ENCODE data around the gene CLRN1. TPM values are rescaled to one million over a fixed set of nuclear protein-coding genes. Genes with fewer than 3 reads are reported as not detected.

The CLRN1 gene
- total and polyA plus RNA-seq, 4 donors = not detected

DNA sequence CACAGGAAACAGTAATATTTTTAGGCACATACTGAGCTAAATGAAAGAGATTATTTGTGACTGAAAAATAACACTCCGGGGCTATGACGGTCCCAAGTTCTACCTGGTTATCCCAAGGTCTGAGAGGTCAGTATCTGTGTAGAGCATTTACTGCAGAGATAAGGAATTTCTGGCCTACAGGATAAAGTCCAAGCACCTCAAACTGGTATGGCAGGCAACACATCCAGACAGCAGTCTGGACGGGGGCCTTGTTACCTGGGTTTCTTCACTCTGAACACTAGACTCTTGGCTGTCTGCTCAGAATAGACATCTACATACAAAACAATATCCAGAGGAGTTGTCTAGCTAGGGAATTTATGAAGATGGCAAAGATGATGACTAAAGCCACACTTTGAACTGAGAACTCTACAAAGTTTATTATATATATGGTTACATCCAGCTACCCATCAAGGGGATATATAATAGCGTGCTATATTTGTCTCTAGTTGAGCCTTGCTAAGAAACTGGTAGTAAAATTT lies 42.0 kb upstream of the CLRN1 start:
- no peaks in the 10 kb centered on the region for H3K4me1 ChIP-seq (ENCODE audit: control insufficient read depth in 4 of 4, insufficient read depth in 4 of 4, low read length in 3 of 4)
- H3K27me3 ChIP-seq (ENCODE audit: control insufficient read depth in 4 of 4, insufficient read depth in 4 of 4, low read length in 3 of 4) = peaks cover 0 to 2% (median 0%) of the 10 kb centered on the region in 4 donors
- no peak overlapping the region for H3K9ac ChIP-seq (ENCODE audit: low read depth in 1 of 2, low read length in 2 of 2)
- no peak for DNase-seq (ENCODE audit: low spot score)
- WGBS = 56% methylated on average over 4 of the region's 4 CpGs
- TF ChIP-seq, protein P1, sequence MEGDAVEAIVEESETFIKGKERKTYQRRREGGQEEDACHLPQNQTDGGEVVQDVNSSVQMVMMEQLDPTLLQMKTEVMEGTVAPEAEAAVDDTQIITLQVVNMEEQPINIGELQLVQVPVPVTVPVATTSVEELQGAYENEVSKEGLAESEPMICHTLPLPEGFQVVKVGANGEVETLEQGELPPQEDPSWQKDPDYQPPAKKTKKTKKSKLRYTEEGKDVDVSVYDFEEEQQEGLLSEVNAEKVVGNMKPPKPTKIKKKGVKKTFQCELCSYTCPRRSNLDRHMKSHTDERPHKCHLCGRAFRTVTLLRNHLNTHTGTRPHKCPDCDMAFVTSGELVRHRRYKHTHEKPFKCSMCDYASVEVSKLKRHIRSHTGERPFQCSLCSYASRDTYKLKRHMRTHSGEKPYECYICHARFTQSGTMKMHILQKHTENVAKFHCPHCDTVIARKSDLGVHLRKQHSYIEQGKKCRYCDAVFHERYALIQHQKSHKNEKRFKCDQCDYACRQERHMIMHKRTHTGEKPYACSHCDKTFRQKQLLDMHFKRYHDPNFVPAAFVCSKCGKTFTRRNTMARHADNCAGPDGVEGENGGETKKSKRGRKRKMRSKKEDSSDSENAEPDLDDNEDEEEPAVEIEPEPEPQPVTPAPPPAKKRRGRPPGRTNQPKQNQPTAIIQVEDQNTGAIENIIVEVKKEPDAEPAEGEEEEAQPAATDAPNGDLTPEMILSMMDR (IDR thresholded peaks at IDR 0.05; ENCODE audit: low read depth, low read length, missing input control) = no peak
- no peak for TF ChIP-seq YY1 (IDR thresholded peaks at IDR 0.05)
- TF ChIP-seq HNF4G (IDR thresholded peaks at IDR 0.05) = no peak
- TF ChIP-seq, protein P2, sequence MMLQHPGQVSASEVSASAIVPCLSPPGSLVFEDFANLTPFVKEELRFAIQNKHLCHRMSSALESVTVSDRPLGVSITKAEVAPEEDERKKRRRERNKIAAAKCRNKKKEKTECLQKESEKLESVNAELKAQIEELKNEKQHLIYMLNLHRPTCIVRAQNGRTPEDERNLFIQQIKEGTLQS (IDR thresholded peaks at IDR 0.05) = no peak
- TF ChIP-seq FOXA1 (IDR thresholded peaks at IDR 0.05) = no peak
- TF ChIP-seq, protein P3, sequence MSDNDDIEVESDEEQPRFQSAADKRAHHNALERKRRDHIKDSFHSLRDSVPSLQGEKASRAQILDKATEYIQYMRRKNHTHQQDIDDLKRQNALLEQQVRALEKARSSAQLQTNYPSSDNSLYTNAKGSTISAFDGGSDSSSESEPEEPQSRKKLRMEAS (IDR thresholded peaks at IDR 0.05) = no peak
- TF ChIP-seq EGR1 (IDR thresholded peaks at IDR 0.05; ENCODE audit: low read depth in 2 of 2) = no peak
- TF ChIP-seq SP1 (IDR thresholded peaks at IDR 0.05) = no peak
- no peak overlapping the region for H3K27ac ChIP-seq (ENCODE audit: low read depth in 1 of 2, low read length in 2 of 2)
- H3K9me3 ChIP-seq (ENCODE audit: control insufficient read depth in 4 of 4, low read length in 3 of 4) = no peaks in the 10 kb centered on the region
- no peak overlapping the region for H3K4me3 ChIP-seq (ENCODE audit: low read depth in 1 of 3, low read length in 3 of 3)
- H3K36me3 ChIP-seq (ENCODE audit: control insufficient read depth in 4 of 4, insufficient read depth in 3 of 4, low read depth in 1 of 4, low read length in 3 of 4) = no peaks in the 10 kb centered on the region

DNA sequence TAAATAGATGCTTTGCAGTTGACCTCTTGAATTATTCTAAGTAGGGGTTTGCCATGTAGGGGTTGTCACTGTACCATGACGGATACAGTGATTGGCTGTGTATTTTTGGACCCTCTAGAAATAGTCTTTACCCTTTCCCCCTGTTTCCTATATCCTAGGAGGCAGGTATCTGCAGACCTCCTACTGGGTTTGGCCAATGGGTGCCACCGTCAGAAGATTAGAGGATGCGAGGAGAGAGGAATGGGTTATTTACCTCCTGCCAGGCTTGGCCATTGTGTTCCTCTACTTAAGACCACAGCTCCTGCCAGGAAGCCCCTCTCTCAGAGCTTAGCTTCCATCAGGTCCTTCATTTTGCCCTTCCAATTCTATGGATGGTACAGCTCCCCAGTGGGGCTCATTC lies 40.2 kb upstream of the CLRN1 start:
- Histone ChIP-seq H3K9ac (ENCODE audit: low read depth in 1 of 2, low read length in 2 of 2) (no peak overlapping the region), H3K9me3 (ENCODE audit: control insufficient read depth in 4 of 4, low read length in 3 of 4) (no peaks in the 10 kb centered on the region), H3K4me3 (ENCODE audit: low read depth in 1 of 3, low read length in 3 of 3) (no peak overlapping the region), H3K27me3 (ENCODE audit: control insufficient read depth in 4 of 4, insufficient read depth in 4 of 4, low read length in 3 of 4) (peaks cover 0 to 4% (median 0%) of the 10 kb centered on the region in 4 donors), H3K4me1 (ENCODE audit: control insufficient read depth in 4 of 4, insufficient read depth in 4 of 4, low read length in 3 of 4) (no peaks in the 10 kb centered on the region), H3K27ac (ENCODE audit: low read depth in 1 of 2, low read length in 2 of 2) (no peak overlapping the region), H3K36me3 (ENCODE audit: control insufficient read depth in 4 of 4, insufficient read depth in 3 of 4, low read depth in 1 of 4, low read length in 3 of 4) (no peaks in the 10 kb centered on the region)
- TF ChIP-seq EGR1 (IDR thresholded peaks at IDR 0.05; ENCODE audit: low read depth in 2 of 2) (no peak), GABPA (IDR thresholded peaks at IDR 0.05 in 1 of 2, conservative IDR thresholded peaks at IDR 0.05 in 1 of 2) (no peak)
- TF ChIP-seq, protein P4, sequence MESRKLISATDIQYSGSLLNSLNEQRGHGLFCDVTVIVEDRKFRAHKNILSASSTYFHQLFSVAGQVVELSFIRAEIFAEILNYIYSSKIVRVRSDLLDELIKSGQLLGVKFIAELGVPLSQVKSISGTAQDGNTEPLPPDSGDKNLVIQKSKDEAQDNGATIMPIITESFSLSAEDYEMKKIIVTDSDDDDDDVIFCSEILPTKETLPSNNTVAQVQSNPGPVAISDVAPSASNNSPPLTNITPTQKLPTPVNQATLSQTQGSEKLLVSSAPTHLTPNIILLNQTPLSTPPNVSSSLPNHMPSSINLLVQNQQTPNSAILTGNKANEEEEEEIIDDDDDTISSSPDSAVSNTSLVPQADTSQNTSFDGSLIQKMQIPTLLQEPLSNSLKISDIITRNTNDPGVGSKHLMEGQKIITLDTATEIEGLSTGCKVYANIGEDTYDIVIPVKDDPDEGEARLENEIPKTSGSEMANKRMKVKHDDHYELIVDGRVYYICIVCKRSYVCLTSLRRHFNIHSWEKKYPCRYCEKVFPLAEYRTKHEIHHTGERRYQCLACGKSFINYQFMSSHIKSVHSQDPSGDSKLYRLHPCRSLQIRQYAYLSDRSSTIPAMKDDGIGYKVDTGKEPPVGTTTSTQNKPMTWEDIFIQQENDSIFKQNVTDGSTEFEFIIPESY (IDR thresholded peaks at IDR 0.05) = no peak
- DNase-seq (ENCODE audit: low spot score) = no peak
- WGBS = 86% methylated on average over 3 of the region's 3 CpGs

DNA sequence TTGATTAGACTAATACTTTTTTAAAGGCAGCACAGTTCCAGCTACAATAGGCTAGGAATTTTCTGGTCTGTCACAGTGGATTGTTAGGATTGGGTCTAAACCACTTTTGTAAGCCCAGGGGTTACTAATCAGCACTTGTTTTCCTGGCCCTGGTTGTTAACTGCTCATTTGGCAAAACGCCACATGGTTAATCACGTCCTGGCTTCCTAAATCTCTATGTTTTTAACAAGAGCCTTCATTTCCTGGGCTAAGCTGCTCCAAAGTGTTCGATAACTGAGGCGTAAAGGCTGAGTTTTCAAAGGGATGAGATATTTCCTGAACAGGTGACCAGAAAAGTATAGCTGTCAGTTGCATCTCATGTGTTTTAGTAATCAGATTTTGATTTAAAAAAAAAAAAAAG lies 38.9 kb upstream of the CLRN1 start:
- peaks cover 0 to 4% (median 0%) of the 10 kb centered on the region in 4 donors for H3K27me3 ChIP-seq (ENCODE audit: control insufficient read depth in 4 of 4, insufficient read depth in 4 of 4, low read length in 3 of 4)
- TF ChIP-seq TAF1 (conservative IDR thresholded peaks at IDR 0.05) (no peak), EGR1 (IDR thresholded peaks at IDR 0.05; ENCODE audit: low read depth in 2 of 2) (no peak), YY1 (IDR thresholded peaks at IDR 0.05) (no peak), HNF4G (IDR thresholded peaks at IDR 0.05) (no peak), NR2F2 (IDR thresholded peaks at IDR 0.05) (no peak), HNF4A (conservative IDR thresholded peaks at IDR 0.05) (no peak), RAD21 (IDR thresholded peaks at IDR 0.05) (no peak), FOXA1 (IDR thresholded peaks at IDR 0.05) (no peak), FOXA2 (IDR thresholded peaks at IDR 0.05) (no peak)
- TF ChIP-seq, protein P2 (IDR thresholded peaks at IDR 0.05) = no peak
- TF ChIP-seq, protein P1 (IDR thresholded peaks at IDR 0.05; ENCODE audit: low read depth, low read length, missing input control) = no peak
- TF ChIP-seq, protein P5, sequence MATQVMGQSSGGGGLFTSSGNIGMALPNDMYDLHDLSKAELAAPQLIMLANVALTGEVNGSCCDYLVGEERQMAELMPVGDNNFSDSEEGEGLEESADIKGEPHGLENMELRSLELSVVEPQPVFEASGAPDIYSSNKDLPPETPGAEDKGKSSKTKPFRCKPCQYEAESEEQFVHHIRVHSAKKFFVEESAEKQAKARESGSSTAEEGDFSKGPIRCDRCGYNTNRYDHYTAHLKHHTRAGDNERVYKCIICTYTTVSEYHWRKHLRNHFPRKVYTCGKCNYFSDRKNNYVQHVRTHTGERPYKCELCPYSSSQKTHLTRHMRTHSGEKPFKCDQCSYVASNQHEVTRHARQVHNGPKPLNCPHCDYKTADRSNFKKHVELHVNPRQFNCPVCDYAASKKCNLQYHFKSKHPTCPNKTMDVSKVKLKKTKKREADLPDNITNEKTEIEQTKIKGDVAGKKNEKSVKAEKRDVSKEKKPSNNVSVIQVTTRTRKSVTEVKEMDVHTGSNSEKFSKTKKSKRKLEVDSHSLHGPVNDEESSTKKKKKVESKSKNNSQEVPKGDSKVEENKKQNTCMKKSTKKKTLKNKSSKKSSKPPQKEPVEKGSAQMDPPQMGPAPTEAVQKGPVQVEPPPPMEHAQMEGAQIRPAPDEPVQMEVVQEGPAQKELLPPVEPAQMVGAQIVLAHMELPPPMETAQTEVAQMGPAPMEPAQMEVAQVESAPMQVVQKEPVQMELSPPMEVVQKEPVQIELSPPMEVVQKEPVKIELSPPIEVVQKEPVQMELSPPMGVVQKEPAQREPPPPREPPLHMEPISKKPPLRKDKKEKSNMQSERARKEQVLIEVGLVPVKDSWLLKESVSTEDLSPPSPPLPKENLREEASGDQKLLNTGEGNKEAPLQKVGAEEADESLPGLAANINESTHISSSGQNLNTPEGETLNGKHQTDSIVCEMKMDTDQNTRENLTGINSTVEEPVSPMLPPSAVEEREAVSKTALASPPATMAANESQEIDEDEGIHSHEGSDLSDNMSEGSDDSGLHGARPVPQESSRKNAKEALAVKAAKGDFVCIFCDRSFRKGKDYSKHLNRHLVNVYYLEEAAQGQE (IDR thresholded peaks at IDR 0.05) = no peak
- DNase-seq (ENCODE audit: low spot score) = no peak
- WGBS = 45% methylated on average over 4 of the region's 4 CpGs
- no peak overlapping the region for H3K27ac ChIP-seq (ENCODE audit: low read depth in 1 of 2, low read length in 2 of 2)
- H3K4me3 ChIP-seq (ENCODE audit: low read depth in 1 of 3, low read length in 3 of 3) = no peak overlapping the region
- no peaks in the 10 kb centered on the region for H3K4me1 ChIP-seq (ENCODE audit: control insufficient read depth in 4 of 4, insufficient read depth in 4 of 4, low read length in 3 of 4)
- no peaks in the 10 kb centered on the region for H3K36me3 ChIP-seq (ENCODE audit: control insufficient read depth in 4 of 4, insufficient read depth in 3 of 4, low read depth in 1 of 4, low read length in 3 of 4)
- H3K9ac ChIP-seq (ENCODE audit: low read depth in 1 of 2, low read length in 2 of 2) = no peak overlapping the region
- no peaks in the 10 kb centered on the region for H3K9me3 ChIP-seq (ENCODE audit: control insufficient read depth in 4 of 4, low read length in 3 of 4)
